Activated naive CD8-positive, alpha-beta T cell treated with anti-CD3 and anti-CD28 coated beads, Interleukin-2, amount 10 ng/mL, durations not matched to agents 7 days and 5 days (primary cell): Measurements from ENCODE around the gene BACH1. TPM values are rescaled to one million over a fixed set of nuclear protein-coding genes. Genes with fewer than 3 reads are reported as not detected.

Experiments
- ATAC-seq: fragments of 150-1000 bp; cut with Tn5 transposase; one replicate; pipeline ENCODE4 v1.10.0; 2021; ENCODE audit warnings: low read depth, moderate library complexity
- POLR2A ChIA-PET: fragments of 350-600 bp; sonication (Branson Sonifier 250); formaldehyde crosslinking; loops from one replicate; lab custom pipeline; 2021; ENCODE audit warnings: antibody characterized with exemption; lab: Charles Lee
- DNase-seq: peaks from one replicate; pipeline ENCODE4 v3.0.0; 2021
- H3K27ac Mint-ChIP-seq: one replicate; pipeline ENCODE4 v1.8.0; 2022; ENCODE audit warnings: mild to moderate bottlenecking, mixed read lengths
- H3K27me3 Mint-ChIP-seq: one replicate; pipeline ENCODE4 v1.8.0; 2022; ENCODE audit warnings: mild to moderate bottlenecking, moderate library complexity, mixed read lengths
- H3K36me3 Mint-ChIP-seq: one replicate; pipeline ENCODE4 v1.8.0; 2021; ENCODE audit warnings: mild to moderate bottlenecking, mixed read lengths
- H3K4me1 Mint-ChIP-seq: one replicate; pipeline ENCODE4 v1.8.0; 2021; ENCODE audit warnings: mixed read lengths
- H3K4me3 Mint-ChIP-seq: one replicate; pipeline ENCODE4 v1.8.0; 2022; ENCODE audit warnings: mild to moderate bottlenecking, moderate library complexity, mixed read lengths
- H3K9me3 Mint-ChIP-seq: one replicate; pipeline ENCODE4 v1.8.0; 2021; ENCODE audit warnings: mixed read lengths
- total RNA-seq, 2 experiments: library from RNA; stranded (reverse); gene quantifications; one replicate each; pipeline ENCODE4 v1.2.3, GENCODE V29; 2021

The BACH1 gene
- total RNA-seq, 2 experiments from 2014 or later = 33.2 to 35.0 TPM

- POLR2A ChIA-PET = no interaction called here
- Mint-ChIP-seq H3K4me1 (peaks cover 6% of the 10 kb centered on the region), H3K27ac (no peak overlapping the region), H3K9me3 (peaks cover 3% of the 10 kb centered on the region), H3K36me3 (peaks cover 17% of the 10 kb centered on the region), H3K4me3 (no peak overlapping the region), H3K27me3 (no peaks in the 10 kb centered on the region)
- DNase-seq (no peak), ATAC-seq (no peak)
Observed at GRCh38 chr21:29311802-29312201, 13.1 kb downstream of the BACH1 start.

- H3K27me3 Mint-ChIP-seq = no peaks in the 10 kb centered on the region
- POLR2A ChIA-PET = no interaction called here
- H3K36me3 Mint-ChIP-seq = peaks cover 14% of the 10 kb centered on the region
- H3K4me1 Mint-ChIP-seq = peaks cover 6% of the 10 kb centered on the region
- H3K9me3 Mint-ChIP-seq = peaks cover 3% of the 10 kb centered on the region
- no peak overlapping the region for H3K27ac Mint-ChIP-seq
- no peak overlapping the region for H3K4me3 Mint-ChIP-seq
- ATAC-seq = no peak
- no peak for DNase-seq
Observed at GRCh38 chr21:29312981-29313380, 14.3 kb downstream of the BACH1 start.

GRCh38 chr21:29313662-29314408 lies 15.1 kb downstream of the BACH1 start:
- H3K4me1 Mint-ChIP-seq = peaks cover 6% of the 10 kb centered on the region
- H3K4me3 Mint-ChIP-seq = no peak overlapping the region
- POLR2A ChIA-PET = interaction anchor here (1.1 kb wide), 1 partner anchor 14 kb away, joined by 4 read pairs; no protein-coding TSS in a partner anchor
- H3K9me3 Mint-ChIP-seq = peaks cover 3% of the 10 kb centered on the region
- peaks cover 16% of the 10 kb centered on the region for H3K36me3 Mint-ChIP-seq
- H3K27me3 Mint-ChIP-seq = no peaks in the 10 kb centered on the region
- H3K27ac Mint-ChIP-seq = no peak overlapping the region
- ATAC-seq (no peak), DNase-seq (no peak)

- no peak overlapping the region for H3K4me3 Mint-ChIP-seq
- H3K4me1 Mint-ChIP-seq = peaks cover 6% of the 10 kb centered on the region
- no peaks in the 10 kb centered on the region for H3K27me3 Mint-ChIP-seq
- H3K36me3 Mint-ChIP-seq = peaks cover 19% of the 10 kb centered on the region
- no peak for DNase-seq
- peaks cover 3% of the 10 kb centered on the region for H3K9me3 Mint-ChIP-seq
- ATAC-seq = no peak
- no peak overlapping the region for H3K27ac Mint-ChIP-seq
- POLR2A ChIA-PET = interaction anchor here (1.1 kb wide), 1 partner anchor 15 kb away, joined by 4 read pairs; no protein-coding TSS in a partner anchor
Observed at GRCh38 chr21:29315131-29315749, 16.5 kb downstream of the BACH1 start.

- Mint-ChIP-seq H3K4me3 (no peak overlapping the region), H3K36me3 (peaks cover 16% of the 10 kb centered on the region), H3K9me3 (peaks cover 5% of the 10 kb centered on the region), H3K4me1 (peaks cover 5% of the 10 kb centered on the region), H3K27ac (no peak overlapping the region), H3K27me3 (no peaks in the 10 kb centered on the region)
- ATAC-seq (no peak), DNase-seq (no peak)
- POLR2A ChIA-PET = no interaction called here
Observed at GRCh38 chr21:29316029-29316742, 17.5 kb downstream of the BACH1 start.

GRCh38 chr21:29316806-29317205 lies 18.1 kb downstream of the BACH1 start:
- Mint-ChIP-seq H3K27me3 (no peaks in the 10 kb centered on the region), H3K4me3 (no peak overlapping the region), H3K27ac (no peak overlapping the region), H3K4me1 (peaks cover 6% of the 10 kb centered on the region), H3K36me3 (peaks cover 21% of the 10 kb centered on the region), H3K9me3 (peaks cover 6% of the 10 kb centered on the region)
- ATAC-seq = no peak
- POLR2A ChIA-PET = no interaction called here
- DNase-seq = no peak

GRCh38 chr21:29318354-29318753 lies 19.6 kb downstream of the BACH1 start:
- POLR2A ChIA-PET = no interaction called here
- no peak for ATAC-seq
- no peaks in the 10 kb centered on the region for H3K27me3 Mint-ChIP-seq

GRCh38 chr21:29320031-29320430 lies 21.3 kb downstream of the BACH1 start:
- H3K36me3 Mint-ChIP-seq = peaks cover 31% of the 10 kb centered on the region
- no peak for ATAC-seq
- no peak overlapping the region for H3K4me3 Mint-ChIP-seq
- POLR2A ChIA-PET = no interaction called here
- H3K27ac Mint-ChIP-seq = no peak overlapping the region
- H3K4me1 Mint-ChIP-seq = peaks cover 6% of the 10 kb centered on the region
- no peak for DNase-seq
- H3K9me3 Mint-ChIP-seq = peaks cover 4% of the 10 kb centered on the region
- no peaks in the 10 kb centered on the region for H3K27me3 Mint-ChIP-seq

More at GRCh38 chr21:29318354-29318753, 19.6 kb downstream of the BACH1 start:
- DNase-seq = no peak
- Mint-ChIP-seq H3K36me3 (peaks cover 26% of the 10 kb centered on the region), H3K4me1 (peaks cover 6% of the 10 kb centered on the region), H3K27ac (no peak overlapping the region), H3K4me3 (no peak overlapping the region), H3K9me3 (peaks cover 4% of the 10 kb centered on the region)

GRCh38 chr21:29321217-29321616 lies 22.5 kb downstream of the BACH1 start:
- POLR2A ChIA-PET = no interaction called here
- H3K9me3 Mint-ChIP-seq = peaks cover 4% of the 10 kb centered on the region
- H3K27ac Mint-ChIP-seq = no peak overlapping the region
- no peaks in the 10 kb centered on the region for H3K27me3 Mint-ChIP-seq
- DNase-seq = no peak
- no peak for ATAC-seq
- H3K4me1 Mint-ChIP-seq = peaks cover 3% of the 10 kb centered on the region
- H3K4me3 Mint-ChIP-seq = no peak overlapping the region
- peaks cover 28% of the 10 kb centered on the region for H3K36me3 Mint-ChIP-seq

GRCh38 chr21:29321932-29322928 lies 23.5 kb downstream of the BACH1 start:
- peaks cover 30% of the 10 kb centered on the region for H3K36me3 Mint-ChIP-seq
- ATAC-seq (no peak), DNase-seq (no peak)
- H3K27me3 Mint-ChIP-seq = no peaks in the 10 kb centered on the region
- H3K27ac Mint-ChIP-seq = no peak overlapping the region
- H3K4me3 Mint-ChIP-seq = no peak overlapping the region
- peaks cover 3% of the 10 kb centered on the region for H3K9me3 Mint-ChIP-seq
- peaks cover 3% of the 10 kb centered on the region for H3K4me1 Mint-ChIP-seq
- POLR2A ChIA-PET = no interaction called here

- Mint-ChIP-seq H3K4me1 (peaks cover 3% of the 10 kb centered on the region), H3K4me3 (no peak overlapping the region), H3K9me3 (peaks cover 3% of the 10 kb centered on the region), H3K27me3 (no peaks in the 10 kb centered on the region), H3K36me3 (peaks cover 32% of the 10 kb centered on the region), H3K27ac (no peak overlapping the region)
- DNase-seq = no peak
- POLR2A ChIA-PET = no interaction called here
- no peak for ATAC-seq
Observed at GRCh38 chr21:29323189-29323588, 24.5 kb downstream of the BACH1 start.

- Mint-ChIP-seq H3K36me3 (peaks cover 19% of the 10 kb centered on the region), H3K27ac (no peak overlapping the region), H3K9me3 (no peaks in the 10 kb centered on the region), H3K27me3 (no peaks in the 10 kb centered on the region), H3K4me3 (no peak overlapping the region), H3K4me1 (no peaks in the 10 kb centered on the region)
- POLR2A ChIA-PET = no interaction called here
- DNase-seq (no peak), ATAC-seq (no peak)
Observed at GRCh38 chr21:29326914-29327554, 28.3 kb downstream of the BACH1 start.
